NCI-H2107 (cell line): ENCODE measurements around the gene ABHD2.
"Not testable (repeated sequence)": the region's sequence is repeated elsewhere in the genome, so short reads cannot be mapped to it uniquely, and the experiment has no call there.

Source experiments
- DNase-seq: peaks from one replicate; lab custom pipeline; 2025; lab: John Stamatoyannopoulos, UW

The ABHD2 gene

DNA sequence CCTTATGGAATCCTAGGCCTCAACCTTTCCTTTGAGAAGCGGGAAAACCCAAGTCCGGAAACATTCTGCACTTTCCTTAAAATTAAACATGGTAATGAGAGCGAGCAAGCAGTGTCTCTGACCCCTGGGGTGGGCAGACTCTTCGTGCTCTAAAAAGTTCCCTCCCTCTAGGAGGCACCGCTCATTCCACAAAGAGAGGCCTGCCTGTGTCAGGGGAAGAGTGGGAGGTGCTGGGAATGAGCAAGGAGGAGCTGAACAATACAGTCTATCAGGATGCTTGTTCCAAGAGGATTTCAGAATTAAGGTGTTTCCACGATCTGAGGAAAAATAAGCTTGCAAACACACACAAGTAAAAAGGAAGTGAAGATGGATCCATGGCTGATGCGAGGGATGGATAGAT is 139.2 kb downstream of the ABHD2 start:
- DNase-seq: no peak

DNA sequence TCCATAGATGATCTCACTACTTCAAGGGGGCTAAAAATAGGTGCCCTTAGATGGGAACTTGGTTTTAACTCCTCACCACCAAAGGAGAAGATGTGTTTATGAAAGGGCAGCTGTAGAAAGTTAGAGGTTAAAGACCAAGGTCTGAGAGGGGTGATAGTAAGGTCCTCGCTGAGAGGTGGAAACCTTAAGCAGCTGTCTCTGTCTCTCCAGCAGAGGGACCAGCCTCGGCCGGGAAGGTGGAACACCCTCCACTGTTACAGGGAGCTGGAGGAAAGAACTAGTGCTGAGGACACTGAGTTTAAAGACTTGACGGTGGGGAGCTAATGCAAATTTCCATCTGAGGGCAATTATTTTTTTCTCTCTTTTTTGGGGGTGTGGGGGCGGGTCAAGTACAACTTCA is 142.0 kb downstream of the ABHD2 start:
- DNase-seq: no peak

DNA sequence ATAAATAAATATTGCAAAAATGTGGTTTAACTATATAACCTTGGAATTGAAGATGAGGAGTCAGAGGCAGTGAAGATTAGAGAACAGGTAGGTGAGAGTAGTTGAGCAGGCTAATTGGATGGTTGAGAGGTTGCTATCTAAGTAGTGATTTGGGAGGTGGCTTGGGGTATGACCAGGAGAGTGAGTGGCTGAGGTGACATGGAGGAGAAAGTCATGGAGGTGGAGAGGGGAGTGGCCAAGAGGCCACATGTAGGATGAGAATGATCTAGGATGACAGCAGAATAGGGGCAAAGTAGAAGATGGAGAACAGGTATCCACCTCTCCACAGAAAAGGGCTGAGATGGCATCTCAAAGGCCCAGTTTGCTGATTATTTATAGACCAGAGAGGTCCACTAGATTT is 143.6 kb downstream of the ABHD2 start:
- DNase-seq: no peak

DNA sequence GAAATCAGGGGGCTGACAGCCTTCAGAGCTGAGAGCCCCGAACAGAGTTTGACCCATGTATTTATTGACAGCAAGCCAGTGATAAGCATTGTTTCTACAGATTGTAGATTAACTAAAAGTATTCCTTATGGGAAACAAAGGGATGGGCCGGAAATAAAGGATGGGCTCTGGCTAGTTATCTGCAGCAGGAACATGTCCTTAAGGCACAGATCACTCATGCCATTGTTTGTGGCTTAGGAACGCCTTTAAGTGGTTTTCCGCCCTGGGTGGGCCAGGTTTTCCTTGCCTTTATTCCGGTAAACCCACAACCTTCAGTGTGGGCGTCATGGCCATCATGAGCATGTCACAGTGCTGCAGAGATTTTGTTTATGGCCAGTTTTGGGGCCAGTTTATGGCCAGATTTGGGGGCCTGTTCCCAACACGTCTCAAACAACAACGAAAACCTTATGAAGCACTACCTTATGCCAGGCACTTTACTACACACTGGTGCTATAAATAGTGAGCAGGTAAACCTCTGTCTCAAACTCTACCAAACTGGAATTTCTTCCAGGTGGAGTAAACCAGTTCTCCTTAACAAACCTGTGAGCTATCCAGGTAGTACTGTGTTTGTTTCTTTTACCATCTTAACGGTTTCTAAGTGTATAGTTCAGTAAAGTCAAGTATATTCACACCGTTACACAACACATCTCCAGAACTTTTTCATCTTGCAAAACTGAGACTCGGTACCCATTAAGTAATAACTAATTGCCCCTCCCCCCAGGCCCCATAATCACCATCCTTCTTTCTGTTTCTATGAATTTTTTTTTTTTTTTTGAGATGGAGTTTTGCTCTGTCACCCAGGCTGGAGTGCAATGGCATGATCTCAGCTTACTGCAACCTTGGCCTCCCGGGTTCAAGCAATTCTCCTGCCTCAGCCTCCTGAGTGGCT is 151.9 kb downstream of the ABHD2 start:
- DNase-seq: not testable (repeated sequence)

DNA sequence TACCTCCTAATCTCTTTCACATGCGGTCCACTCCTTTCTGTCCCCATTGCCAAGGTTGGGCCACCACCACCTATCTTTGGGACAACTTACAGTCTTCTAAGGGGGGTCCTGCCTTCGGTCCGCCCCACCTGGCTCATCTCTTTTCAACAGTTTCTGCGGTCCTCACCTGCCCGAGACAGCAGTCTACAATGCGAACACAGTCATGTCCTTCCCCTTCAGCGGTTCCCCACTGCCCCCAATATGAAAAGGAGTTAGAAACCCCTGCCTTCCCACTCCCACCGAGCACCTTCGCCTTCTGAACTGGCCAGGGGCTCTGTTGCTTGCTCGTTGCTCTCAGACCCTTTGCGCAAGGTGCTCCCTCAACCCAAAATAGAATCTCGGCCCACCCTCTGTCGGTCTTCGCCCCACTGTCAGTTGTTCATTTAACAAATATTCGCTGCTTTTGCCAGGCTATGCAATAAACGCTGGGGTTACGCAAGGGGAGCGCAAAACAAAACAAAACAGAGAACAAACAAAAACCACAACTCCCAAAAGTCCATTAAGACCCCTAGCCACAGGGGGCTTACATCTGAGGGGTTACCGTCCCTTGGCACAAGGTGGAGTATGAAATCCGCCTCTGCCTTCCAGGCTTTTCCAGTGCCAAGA is 154.9 kb downstream of the ABHD2 start:
- no peak for DNase-seq

DNA sequence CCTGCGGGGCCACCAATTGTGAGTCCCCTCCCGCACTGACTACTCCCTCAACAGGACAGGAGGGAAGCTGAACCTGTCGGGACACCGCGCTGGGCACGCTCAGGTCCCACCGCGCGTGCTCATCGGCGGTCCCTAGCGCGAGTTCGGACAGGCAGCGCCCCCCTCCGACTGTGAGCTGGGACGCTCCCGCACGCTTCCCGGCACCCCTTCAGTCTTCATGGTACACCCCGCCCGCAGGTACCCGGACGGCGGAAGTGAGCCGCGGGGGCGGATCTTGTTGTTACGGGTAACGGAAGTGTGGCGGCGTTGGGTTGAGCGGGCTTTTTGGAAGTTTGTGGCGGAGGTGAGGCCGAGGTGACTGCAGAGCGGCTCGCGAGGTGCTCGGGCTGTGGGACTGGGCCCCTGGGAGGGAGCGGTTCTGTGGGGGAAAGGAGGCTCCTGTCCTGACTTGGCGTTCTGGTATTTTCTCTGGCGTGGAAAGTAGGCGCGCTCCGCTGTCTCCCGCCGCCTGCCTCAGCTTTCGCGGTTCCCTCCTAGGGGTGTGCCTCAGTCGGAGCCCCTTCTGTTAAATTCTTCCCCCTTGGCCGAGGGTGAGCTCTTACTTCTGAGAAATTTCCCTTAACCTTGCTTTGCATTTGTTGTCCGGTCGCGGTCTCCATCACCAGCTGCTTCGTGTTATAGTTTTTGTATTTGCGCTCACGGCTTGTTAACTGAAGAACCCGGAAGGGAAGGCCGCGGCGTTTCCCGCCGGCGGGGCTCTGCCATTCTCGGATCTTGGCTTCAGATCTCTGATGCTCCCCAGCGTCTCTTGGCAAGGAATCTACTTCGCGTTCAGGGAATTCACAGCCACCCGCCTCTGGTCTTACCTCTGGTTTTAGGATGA is 155.7 kb downstream of the ABHD2 start, which contains the start of gene FANCI:
FANCI (plus strand) TSS at position 289 of the 883 bp plus-strand sequence. CDS start 3,669 bp downstream, outside the sequence.
- DNase-seq: peak; percentile 80

DNA sequence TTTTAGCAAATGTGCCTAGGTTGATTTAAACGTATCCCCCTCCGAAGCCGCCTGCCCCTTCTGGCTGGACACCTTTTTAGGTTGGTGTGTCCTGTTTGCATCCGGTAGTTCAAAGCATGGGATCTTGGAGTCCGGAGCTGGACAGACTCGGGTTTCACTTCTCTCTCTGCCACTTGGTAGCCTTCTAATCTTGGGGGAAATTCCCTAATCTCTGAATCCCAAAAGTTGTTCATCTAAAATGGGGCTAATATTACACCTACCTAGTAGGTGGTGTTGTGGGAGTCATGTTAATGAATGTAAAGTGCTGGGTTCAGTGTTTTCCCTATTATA is 156.3 kb downstream of the ABHD2 start:
- no peak for DNase-seq

DNA sequence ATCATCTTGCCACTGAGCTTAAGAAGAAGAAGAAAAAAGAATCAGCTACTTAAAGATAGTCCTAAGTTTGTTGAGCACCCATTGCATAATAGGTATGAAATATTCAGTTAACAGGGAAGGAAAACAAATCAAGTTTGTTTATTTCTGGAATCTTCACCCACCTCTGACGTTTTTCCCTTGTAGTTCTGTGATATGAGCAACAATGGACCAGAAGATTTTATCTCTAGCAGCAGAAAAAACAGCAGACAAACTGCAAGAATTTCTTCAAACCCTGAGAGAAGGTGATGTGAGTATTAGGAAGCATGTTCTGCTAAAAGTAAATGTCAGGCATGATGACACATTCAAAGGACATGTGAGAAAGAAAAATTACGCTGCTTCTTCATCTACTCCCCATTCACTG is 159.2 kb downstream of the ABHD2 start:
- DNase-seq: no peak

DNA sequence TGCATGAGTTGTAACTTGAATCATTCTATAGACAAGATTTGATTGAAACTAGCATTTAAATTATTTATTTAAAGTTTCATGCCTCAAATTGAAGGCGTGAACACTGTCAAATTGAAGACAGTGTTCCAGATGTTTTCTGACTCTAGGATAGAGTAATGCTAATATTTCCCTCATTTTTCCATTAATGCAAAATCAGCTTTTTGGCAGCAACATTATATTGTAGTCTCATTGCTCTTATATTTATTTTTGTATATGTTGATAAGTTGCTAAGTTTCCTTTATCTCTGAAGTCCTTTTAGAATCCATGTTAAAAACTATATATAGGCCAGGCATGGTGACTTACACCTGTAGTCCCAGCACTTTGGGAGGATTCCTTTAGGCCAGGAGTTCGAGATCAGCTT is 160.3 kb downstream of the ABHD2 start:
- no peak for DNase-seq

DNA sequence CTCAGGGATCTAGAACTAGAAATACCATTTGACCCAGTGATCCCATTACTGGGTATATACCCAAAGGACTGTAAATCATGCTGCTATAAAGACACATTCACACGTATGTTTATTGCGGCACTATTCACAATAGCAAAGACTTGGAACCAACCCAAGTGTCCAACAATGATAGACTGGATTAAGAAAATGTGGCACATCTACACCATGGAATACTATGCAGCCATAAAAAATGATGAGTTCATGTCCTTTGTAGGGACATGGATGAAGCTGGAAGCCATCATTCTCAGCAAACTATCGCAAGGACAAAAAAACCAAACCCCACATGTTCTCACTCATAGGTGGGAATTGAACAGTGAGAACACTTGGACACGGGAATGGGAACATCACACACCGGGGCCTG is 161.9 kb downstream of the ABHD2 start:
- DNase-seq: not testable (repeated sequence)
